Stomach (tissue), 4 donors: ENCODE data around the gene LRRC8C.

ENCODE experiments used
- POLR2A ChIP-seq, 4 donors: fragments of 450-650 bp; IDR thresholded peaks; one replicate each; pipeline ENCODE4 v1.6.1; 2016; ENCODE audit warnings: antibody characterized with exemption in 4 of 4, control low read depth in 2 of 4, mild to moderate bottlenecking in 1 of 4, moderate library complexity in 1 of 4
- POLR2AphosphoS5 ChIP-seq, 3 donors: sonication (generic); formaldehyde crosslinking; IDR thresholded peaks; one replicate each; pipeline ENCODE4 v1.6.1; 2016; ENCODE audit warnings: antibody characterized with exemption in 3 of 3

GRCh38 chr1:89735479-89735878 is 102.6 kb downstream of the LRRC8C start:
- TF ChIP-seq POLR2AphosphoS5 (IDR thresholded peaks at IDR 0.05) (no peak), POLR2A (IDR thresholded peaks at IDR 0.05) (no peak)
